ENCODE results near the gene DONSON. TPM values are rescaled to one million over a fixed set of nuclear protein-coding genes. Genes with fewer than 3 reads are reported as not detected.

Gene DONSON
- total and polyA plus RNA-seq, 9 of the 15 experiments (the other 6 are each of a cell fraction or from before 2014, with no cell fraction given) = 26.7 to 124 (median 62.6) TPM

DNA sequence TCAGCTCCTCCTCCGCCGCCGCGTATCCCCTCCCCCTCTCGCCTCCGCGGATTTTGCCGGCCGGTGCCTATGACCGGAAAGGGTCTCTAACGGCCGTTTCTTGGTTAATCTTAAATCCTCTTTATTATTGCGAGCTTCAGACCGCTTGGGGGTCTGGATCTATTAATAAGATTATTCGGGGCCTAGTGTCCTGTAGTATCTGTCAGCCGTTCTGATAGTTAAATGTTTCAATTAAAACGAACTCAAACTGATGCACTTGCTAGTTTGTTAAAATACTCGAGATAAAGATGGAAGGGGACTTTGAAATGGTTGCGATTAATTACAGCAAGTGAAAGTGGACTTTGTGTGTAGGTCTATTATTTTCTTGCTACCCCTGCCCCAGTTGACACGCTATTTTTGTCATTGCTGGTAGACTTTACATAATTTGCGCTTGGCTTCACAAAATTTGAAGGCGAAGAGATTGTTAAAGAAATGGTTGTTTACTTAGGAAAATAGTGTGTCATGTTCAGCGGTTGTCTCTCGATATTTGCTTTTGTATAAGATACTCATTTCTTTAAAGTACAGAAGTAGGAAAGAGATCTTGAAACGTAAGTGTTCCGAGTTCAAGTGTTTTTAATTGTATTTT is 44.9 kb downstream of the DONSON start (continued):
- TF ChIP-seq, protein P1, sequence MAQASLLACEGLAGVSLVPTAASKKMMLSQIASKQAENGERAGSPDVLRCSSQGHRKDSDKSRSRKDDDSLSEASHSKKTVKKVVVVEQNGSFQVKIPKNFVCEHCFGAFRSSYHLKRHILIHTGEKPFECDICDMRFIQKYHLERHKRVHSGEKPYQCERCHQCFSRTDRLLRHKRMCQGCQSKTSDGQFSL (CRISPR knock-in tag; IDR thresholded peaks at IDR 0.05) = no peak
- TF ChIP-seq, protein P1 (tag; IDR thresholded peaks at IDR 0.05) = peak in 1 of 2 experiments; percentile 75; a peak in 2 of 4 replicates
- TF ChIP-seq, protein P2, sequence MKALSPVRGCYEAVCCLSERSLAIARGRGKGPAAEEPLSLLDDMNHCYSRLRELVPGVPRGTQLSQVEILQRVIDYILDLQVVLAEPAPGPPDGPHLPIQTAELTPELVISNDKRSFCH (CRISPR knock-in tag; IDR thresholded peaks at IDR 0.05) = no peak
- TF ChIP-seq, protein P2 (tag; IDR thresholded peaks at IDR 0.05) = no peak; the same call in 1 of the 2 replicates
- TF ChIP-seq HMGN3 (IDR thresholded peaks at IDR 0.05; ENCODE audit: borderline replicate concordance, extremely low read depth, insufficient read length, low read depth, low read length) (no peak), HDAC8 (tag; IDR thresholded peaks at IDR 0.05) (no peak), ZNF232 (CRISPR knock-in tag; IDR thresholded peaks at IDR 0.05) (no peak), ETV1 (tag; conservative IDR thresholded peaks at IDR 0.05; ENCODE audit: low read depth) (peak; percentile 65), FOXA3 (CRISPR knock-in tag; conservative IDR thresholded peaks at IDR 0.05 in 1 of 2, IDR thresholded peaks at IDR 0.05 in 1 of 2) (peak; percentile 76 to 81; a peak in 3 of 4 replicates), PHF20 (IDR thresholded peaks at IDR 0.05; ENCODE audit: partially characterized antibody) (no peak), L3MBTL2 (IDR thresholded peaks at IDR 0.05) (no peak), ZBTB8A (IDR thresholded peaks at IDR 0.05; ENCODE audit: partially characterized antibody) (no peak), POLR2H (tag; IDR thresholded peaks at IDR 0.05; ENCODE audit: low read depth) (no peak), CEBPB (tag; IDR thresholded peaks at IDR 0.05) (no peak), MAZ (CRISPR knock-in tag; conservative IDR thresholded peaks at IDR 0.05 in 1 of 2, IDR thresholded peaks at IDR 0.05 in 1 of 2) (no peak), SMARCA4 (IDR thresholded peaks at IDR 0.05) (peak; percentile 56; the same call in 1 of the 2 replicates), OTX1 (CRISPR knock-in tag; IDR thresholded peaks at IDR 0.05) (no peak), XRCC5 (IDR thresholded peaks at IDR 0.05; ENCODE audit: low read depth, low read length) (no peak), MAFG (tag; conservative IDR thresholded peaks at IDR 0.05) (no peak), BHLHE40 (IDR thresholded peaks at IDR 0.05; ENCODE audit: low read length) (no peak), EP300 (IDR thresholded peaks at IDR 0.05; ENCODE audit: low read length) (peak; percentile 38; the same call in 1 of the 2 replicates)
- TF ChIP-seq, protein P3, sequence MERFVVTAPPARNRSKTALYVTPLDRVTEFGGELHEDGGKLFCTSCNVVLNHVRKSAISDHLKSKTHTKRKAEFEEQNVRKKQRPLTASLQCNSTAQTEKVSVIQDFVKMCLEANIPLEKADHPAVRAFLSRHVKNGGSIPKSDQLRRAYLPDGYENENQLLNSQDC (CRISPR knock-in tag; IDR thresholded peaks at IDR 0.05) = peak; percentile 54; the same call in 1 of the 2 replicates
- TF ChIP-seq, protein P4, sequence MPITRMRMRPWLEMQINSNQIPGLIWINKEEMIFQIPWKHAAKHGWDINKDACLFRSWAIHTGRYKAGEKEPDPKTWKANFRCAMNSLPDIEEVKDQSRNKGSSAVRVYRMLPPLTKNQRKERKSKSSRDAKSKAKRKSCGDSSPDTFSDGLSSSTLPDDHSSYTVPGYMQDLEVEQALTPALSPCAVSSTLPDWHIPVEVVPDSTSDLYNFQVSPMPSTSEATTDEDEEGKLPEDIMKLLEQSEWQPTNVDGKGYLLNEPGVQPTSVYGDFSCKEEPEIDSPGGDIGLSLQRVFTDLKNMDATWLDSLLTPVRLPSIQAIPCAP (CRISPR knock-in tag; IDR thresholded peaks at IDR 0.05; ENCODE audit: borderline replicate concordance) = 0 out of 2 replicates have a peak, but pooled peaks have one; percentile 62
- TF ChIP-seq, protein P5, sequence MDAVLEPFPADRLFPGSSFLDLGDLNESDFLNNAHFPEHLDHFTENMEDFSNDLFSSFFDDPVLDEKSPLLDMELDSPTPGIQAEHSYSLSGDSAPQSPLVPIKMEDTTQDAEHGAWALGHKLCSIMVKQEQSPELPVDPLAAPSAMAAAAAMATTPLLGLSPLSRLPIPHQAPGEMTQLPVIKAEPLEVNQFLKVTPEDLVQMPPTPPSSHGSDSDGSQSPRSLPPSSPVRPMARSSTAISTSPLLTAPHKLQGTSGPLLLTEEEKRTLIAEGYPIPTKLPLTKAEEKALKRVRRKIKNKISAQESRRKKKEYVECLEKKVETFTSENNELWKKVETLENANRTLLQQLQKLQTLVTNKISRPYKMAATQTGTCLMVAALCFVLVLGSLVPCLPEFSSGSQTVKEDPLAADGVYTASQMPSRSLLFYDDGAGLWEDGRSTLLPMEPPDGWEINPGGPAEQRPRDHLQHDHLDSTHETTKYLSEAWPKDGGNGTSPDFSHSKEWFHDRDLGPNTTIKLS (IDR thresholded peaks at IDR 0.05; ENCODE audit: borderline replicate concordance, low read depth) = no peak
